GM13977 (cell line): ENCODE data around the gene NMRAL1.

Source experiments
- DNase-seq: peaks from one replicate; pipeline ENCODE4 v3.0.0; 2012; ENCODE audit warnings: low spot score
- CTCF ChIP-seq: IDR thresholded peaks from 2 replicates; pipeline ENCODE4 v1.5.1; 2012; ENCODE audit warnings: mild to moderate bottlenecking, control low read depth; ENCODE audit not compliant: insufficient read depth; ENCODE audit errors: extremely low read depth, missing control alignments
- in situ Hi-C: fragments of 300-500 bp; cut with MboI; formaldehyde crosslinking; loops from one replicate; pipeline ENCODE4 v1.12.0; 2022; ENCODE audit warnings: low sequenced_read_pairs, low pct_unique_long_range_greater_than_20kb, mixed read lengths, inconsistent platforms; ENCODE audit not compliant: unreplicated experiment

Gene NMRAL1

GRCh38 chr16:4505356-4506147 lies 31.1 kb upstream of the NMRAL1 start:
- in situ Hi-C loops, result no loop called here
- no peak for TF ChIP-seq CTCF
- DNase-seq, result peak; percentile 77

GRCh38 chr16:4501071-4501478 lies 26.6 kb upstream of the NMRAL1 start:
- no peak for DNase-seq
- TF ChIP-seq CTCF, result no peak
- in situ Hi-C loops, result no loop called here

GRCh38 chr16:4500272-4500671 lies 25.8 kb upstream of the NMRAL1 start:
- in situ Hi-C loops, result no loop called here
- no peak for DNase-seq
- no peak for TF ChIP-seq CTCF

- in situ Hi-C loops, result no loop called here
- TF ChIP-seq CTCF, result no peak
- DNase-seq, result no peak
These were observed 24.8 kb upstream of the NMRAL1 start for GRCh38 chr16:4499196-4499555.

GRCh38 chr16:4498546-4499195 lies 24.2 kb upstream of the NMRAL1 start:
- no peak for TF ChIP-seq CTCF
- in situ Hi-C loops, result no loop called here
- no peak for DNase-seq

- no peak for DNase-seq
- no peak for TF ChIP-seq CTCF
- in situ Hi-C loops, result no loop called here
These were observed 21.9 kb upstream of the NMRAL1 start for GRCh38 chr16:4496305-4496704.
